CD4-positive, alpha-beta T cell treated with Interleukin-2 at 100 ng/mL for 4 hours (primary cell): ENCODE data around the gene SLC9A9.
"Not testable (repeated sequence)": the region's sequence is repeated elsewhere in the genome, so short reads cannot be mapped to it uniquely, and the experiment has no call there.

Experiments used
- DNase-seq: peaks from one replicate; pipeline ENCODE4 v3.0.0-alpha.2; 2020; ENCODE audit warnings: low spot score

SLC9A9 gene

GRCh38 chr3:143450632-143451031 is 397.6 kb downstream of the SLC9A9 start:
- DNase-seq: no peak

- DNase-seq: no peak
These were observed 400.8 kb downstream of the SLC9A9 start for GRCh38 chr3:143447491-143447890.

- no peak for DNase-seq
These were observed 403.1 kb downstream of the SLC9A9 start for GRCh38 chr3:143445118-143445517.

- DNase-seq: peak; percentile 41
These were observed 404.4 kb downstream of the SLC9A9 start for GRCh38 chr3:143443851-143444331.

GRCh38 chr3:143442814-143443447 is 405.3 kb downstream of the SLC9A9 start:
- DNase-seq: no peak

- DNase-seq: no peak
These were observed 406.6 kb downstream of the SLC9A9 start for GRCh38 chr3:143441516-143442171.

GRCh38 chr3:143439817-143440216 is 408.5 kb downstream of the SLC9A9 start:
- DNase-seq: no peak

GRCh38 chr3:143437405-143437804 is 410.9 kb downstream of the SLC9A9 start:
- DNase-seq: no peak

GRCh38 chr3:143436231-143436930 is 411.9 kb downstream of the SLC9A9 start:
- DNase-seq: no peak

- DNase-seq: no peak
These were observed 414.4 kb downstream of the SLC9A9 start for GRCh38 chr3:143433787-143434378.

- not testable (repeated sequence) for DNase-seq
These were observed 417.0 kb downstream of the SLC9A9 start for GRCh38 chr3:143431298-143431697.

GRCh38 chr3:143430568-143430967 is 417.7 kb downstream of the SLC9A9 start:
- no peak for DNase-seq

GRCh38 chr3:143429628-143430514 is 418.4 kb downstream of the SLC9A9 start:
- DNase-seq: no peak

- no peak for DNase-seq
These were observed 420.0 kb downstream of the SLC9A9 start for GRCh38 chr3:143428294-143428693.

- DNase-seq: no peak
These were observed 420.6 kb downstream of the SLC9A9 start for GRCh38 chr3:143427631-143428030.

- DNase-seq: no peak
These were observed 423.4 kb downstream of the SLC9A9 start for GRCh38 chr3:143424874-143425273.

- DNase-seq: no peak
These were observed 426.7 kb downstream of the SLC9A9 start for GRCh38 chr3:143421556-143421955.

- DNase-seq: no peak
These were observed 428.7 kb downstream of the SLC9A9 start for GRCh38 chr3:143419611-143420010.

GRCh38 chr3:143418391-143418790 is 429.9 kb downstream of the SLC9A9 start:
- no peak for DNase-seq

- no peak for DNase-seq
These were observed 432.0 kb downstream of the SLC9A9 start for GRCh38 chr3:143416229-143416628.

- DNase-seq: no peak
These were observed 433.6 kb downstream of the SLC9A9 start for GRCh38 chr3:143414571-143415253.
